ENCODE data around the gene PNLIPRP1.

The PNLIPRP1 gene

DNA sequence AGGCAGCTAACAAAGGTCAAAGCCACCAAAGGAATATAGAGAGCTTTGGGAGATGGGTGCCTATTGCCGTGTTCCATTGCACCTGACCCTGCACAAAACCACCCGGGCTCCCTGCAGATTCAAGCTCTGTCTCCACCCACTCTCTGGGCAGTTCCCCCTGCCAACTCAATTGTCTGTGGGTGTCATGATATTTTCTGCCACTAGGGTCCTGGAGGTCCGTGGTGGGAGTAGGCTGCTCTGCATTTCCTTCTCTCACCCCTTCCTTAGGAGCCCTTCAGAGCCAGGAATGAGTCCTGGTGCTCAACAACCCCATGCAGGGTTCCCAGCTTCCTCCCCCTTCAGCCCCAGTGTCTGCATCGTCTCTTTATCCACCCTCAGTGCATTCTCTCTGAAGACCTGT is 64.1 kb downstream of the PNLIPRP1 start:
- H3K4me3 ChIP-seq (ENCODE audit: low read length), result no peak overlapping the region
- DNase-seq (ENCODE audit: low read depth), result no peak
- TF ChIP-seq, protein P1, sequence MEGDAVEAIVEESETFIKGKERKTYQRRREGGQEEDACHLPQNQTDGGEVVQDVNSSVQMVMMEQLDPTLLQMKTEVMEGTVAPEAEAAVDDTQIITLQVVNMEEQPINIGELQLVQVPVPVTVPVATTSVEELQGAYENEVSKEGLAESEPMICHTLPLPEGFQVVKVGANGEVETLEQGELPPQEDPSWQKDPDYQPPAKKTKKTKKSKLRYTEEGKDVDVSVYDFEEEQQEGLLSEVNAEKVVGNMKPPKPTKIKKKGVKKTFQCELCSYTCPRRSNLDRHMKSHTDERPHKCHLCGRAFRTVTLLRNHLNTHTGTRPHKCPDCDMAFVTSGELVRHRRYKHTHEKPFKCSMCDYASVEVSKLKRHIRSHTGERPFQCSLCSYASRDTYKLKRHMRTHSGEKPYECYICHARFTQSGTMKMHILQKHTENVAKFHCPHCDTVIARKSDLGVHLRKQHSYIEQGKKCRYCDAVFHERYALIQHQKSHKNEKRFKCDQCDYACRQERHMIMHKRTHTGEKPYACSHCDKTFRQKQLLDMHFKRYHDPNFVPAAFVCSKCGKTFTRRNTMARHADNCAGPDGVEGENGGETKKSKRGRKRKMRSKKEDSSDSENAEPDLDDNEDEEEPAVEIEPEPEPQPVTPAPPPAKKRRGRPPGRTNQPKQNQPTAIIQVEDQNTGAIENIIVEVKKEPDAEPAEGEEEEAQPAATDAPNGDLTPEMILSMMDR (IDR thresholded peaks at IDR 0.05; ENCODE audit: insufficient read depth, low read depth, low read length, missing control alignments), result peak; percentile 11

DNA sequence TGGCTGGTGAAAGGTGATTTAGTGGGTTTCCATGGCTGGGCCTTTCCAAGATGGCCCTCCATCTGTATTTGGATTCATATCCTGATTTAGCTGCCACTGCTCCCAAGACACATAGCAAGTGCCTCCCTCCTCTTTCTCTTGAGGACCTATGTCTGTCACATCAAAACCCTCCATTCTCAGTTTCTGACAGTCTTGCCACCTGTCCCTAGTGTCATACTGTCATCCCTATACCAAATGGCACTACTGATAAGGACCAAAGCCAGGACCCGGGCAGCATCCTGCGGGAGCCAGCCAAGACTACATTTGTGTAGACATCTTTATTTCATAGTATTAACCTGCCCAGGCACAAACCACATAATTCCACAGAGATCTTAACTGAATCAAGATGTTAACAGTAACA is 64.8 kb downstream of the PNLIPRP1 start:
- TF ChIP-seq, protein P1 (IDR thresholded peaks at IDR 0.05; ENCODE audit: insufficient read depth, low read depth, low read length, missing control alignments), result no peak
- H3K4me3 ChIP-seq (ENCODE audit: low read length), result no peak overlapping the region
- DNase-seq (ENCODE audit: low read depth), result no peak

DNA sequence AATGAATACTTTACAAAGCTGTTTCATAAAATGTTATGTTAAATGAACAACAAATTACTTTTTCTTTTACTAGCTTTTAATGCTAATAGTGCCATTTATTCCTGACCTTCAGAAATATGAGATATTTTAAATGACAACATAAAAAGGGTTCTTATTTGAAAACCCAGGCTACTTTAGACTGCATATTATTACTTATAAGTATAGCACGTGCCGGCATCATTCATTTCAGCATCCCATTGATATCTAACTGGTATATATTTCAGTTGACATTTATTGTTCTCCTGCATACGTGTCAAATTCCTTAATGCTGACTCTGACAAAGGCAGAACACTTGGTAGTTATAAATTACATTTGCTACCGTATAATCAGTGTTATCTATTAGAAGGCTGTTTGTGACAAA is 65.3 kb downstream of the PNLIPRP1 start:
- no peak overlapping the region for H3K4me3 ChIP-seq (ENCODE audit: low read length)
- no peak for DNase-seq (ENCODE audit: low read depth)
- TF ChIP-seq, protein P1 (IDR thresholded peaks at IDR 0.05; ENCODE audit: insufficient read depth, low read depth, low read length, missing control alignments), result no peak

DNA sequence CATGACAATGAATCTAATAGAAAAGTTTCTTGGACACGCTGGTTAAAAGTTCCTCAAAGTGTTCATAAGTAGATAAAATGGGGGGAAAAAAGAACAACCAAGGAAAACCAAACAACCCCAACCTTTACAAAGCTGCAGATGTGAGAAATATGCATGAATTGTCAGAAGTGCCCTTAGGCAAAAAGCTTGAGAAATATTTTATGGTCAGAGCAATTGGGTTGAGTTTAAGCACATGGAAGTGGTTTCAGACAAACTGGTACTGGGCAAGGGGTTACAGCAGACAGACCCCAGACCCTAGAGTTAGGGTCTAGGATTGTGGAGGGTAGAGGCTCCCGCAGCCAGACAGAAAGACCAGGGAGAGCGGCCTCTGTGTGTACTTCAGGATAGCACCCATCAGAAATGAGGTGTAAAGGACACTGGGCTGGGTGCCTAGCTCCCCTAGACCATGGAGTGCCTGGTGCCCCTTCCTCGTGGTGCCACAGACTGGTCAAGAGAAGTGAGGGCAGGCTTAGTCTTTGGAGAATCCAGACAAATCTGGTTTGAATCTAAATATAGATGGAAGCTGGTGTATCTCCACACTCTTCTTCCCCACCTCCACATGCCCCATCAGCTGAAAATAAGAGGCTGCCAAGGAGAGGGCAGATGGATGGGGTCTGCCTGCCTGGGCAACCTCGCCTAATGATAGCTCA is 67.2 kb downstream of the PNLIPRP1 start:
- no peak overlapping the region for H3K4me3 ChIP-seq (ENCODE audit: low read length)
- TF ChIP-seq, protein P1 (IDR thresholded peaks at IDR 0.05; ENCODE audit: insufficient read depth, low read depth, low read length, missing control alignments), result no peak
- DNase-seq (ENCODE audit: low read depth), result peak; percentile 16

All from epithelial cell of esophagus (primary cell).